ENCODE data around the gene RNF31.

The RNF31 gene

DNA sequence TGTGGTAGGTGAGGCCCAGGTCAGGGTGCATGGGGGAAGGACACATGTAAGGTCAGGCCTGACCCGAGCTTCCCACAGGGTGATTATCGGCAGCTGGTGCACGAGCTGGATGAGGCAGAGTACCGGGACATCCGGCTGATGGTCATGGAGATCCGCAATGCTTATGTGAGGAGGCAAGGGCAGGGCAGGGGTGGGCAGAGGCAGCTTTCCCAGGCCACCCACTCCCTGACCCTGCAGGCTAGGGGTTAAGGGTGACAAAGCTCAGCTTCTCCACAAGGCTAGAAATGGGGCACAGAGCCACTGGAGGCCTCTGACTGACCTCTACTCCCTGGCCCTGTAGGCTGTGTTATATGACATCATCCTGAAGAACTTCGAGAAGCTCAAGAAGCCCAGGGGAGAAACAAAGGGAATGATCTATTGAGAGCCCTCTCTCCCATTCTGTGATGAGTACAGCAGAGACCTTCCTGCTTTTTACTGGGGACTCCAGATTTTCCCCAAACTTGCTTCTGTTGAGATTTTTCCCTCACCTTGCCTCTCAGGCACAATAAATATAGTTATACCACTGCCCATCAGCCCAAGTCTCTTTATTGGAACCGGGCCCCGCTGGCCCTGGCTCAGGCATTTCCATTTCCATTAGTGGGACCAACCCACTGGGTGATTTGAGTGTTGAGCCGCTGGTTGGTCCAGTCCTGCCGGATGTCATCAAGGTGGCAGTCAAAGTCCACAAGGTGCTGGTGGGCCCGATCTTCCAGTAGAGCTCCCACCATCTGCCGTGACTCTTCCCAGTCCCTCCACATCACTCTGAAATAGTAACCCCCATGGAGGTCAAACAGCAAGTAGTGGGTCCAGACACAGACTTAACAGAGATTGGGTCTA lies 8.7 kb upstream of the RNF31 start:
- no peak for DNase-seq

DNA sequence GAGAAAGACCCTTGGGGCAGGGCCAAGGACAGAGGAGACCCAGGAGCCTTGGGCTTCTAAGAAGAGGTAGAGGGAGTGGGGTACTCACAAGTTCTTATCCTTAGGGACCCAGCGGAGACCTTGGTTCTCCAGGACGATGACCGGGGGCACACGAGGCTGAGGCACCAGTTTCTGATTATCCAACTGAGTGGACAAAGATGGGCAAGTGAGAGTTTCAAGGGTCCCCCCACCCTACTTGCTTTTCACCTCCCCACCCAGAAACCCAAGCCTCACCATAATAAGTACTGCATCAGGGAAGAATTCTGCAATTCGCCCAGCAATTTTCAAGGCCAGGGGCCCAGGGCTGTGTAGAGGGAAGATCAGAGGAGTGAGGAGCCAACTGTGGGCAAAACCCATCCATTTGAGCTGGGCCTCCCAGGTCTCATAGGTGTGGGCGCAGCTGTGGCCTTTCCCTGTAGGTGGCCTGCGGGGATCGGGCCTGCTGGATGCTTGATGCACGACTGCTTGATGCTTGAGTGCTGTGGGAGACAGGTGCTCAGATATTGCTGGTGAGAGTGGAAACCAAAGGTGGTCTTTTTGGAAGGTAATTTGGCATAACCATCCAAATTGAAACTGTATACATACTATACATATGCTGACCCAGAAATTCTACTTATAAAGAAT lies 7.9 kb upstream of the RNF31 start:
- DNase-seq = no peak

DNA sequence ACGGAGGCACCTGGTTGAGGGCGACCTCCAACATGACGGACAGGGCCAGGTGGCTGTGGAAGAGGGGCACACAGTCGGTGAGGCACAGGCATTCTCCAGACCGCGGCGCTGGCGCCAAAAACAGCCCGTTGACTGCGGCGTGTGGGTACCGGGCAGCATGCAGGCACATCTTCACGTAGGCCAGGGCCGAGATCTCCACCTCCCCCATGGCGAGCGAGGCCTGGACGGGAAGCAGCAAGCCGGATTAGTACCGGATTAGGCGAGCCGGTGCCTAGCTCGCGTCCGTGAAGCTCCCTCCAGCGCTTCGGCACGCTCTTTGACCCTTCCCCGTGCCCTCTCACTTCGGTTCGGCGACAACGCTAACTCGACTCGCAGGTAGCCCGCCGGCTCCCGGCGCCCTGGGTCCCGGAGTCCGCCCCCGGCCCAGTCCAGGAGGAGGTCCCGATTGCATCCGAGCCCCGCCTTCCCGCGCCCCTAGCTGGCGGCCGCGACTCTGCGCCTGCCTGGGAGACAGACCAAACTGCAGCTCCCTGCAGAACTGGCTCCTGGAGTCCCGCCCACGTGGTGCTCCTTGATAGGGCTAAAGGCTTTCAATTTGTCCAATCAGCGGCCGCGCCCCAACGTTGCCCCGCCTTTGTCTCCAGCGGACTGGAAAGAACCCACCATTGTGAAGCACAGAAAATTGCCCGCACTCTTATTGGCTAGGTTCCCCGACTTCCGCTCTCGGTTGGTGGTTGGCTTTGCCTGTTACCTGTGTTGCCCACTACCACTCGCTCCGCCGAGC lies 6.0 kb upstream of the RNF31 start, which contains the start of gene EMC9:
TSS of gene EMC9 (minus strand) at position 495 of the 784 bp plus-strand sequence. CDS start at position 208, 287 bp downstream.
- DNase-seq = peak; percentile 99

DNA sequence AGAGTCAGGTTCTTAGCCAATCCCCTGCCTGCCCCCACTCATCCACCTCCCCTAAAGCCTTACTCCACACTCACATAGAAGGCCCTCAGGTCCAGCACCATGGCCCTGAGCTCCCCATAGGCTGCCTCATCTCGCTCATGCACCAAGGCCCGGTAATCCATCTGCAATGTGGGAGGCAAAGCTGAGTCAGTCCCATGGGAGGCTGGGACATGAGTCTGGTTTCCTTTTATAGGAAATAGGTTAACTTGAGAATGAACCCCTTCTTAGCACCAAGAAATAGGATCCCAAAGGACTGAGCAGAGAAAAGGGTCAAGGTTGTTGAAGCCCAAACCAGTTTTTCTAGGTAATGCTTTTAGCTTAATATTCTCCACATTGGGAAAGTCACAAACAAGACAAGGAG lies 3.8 kb upstream of the RNF31 start:
- no peak for DNase-seq

DNA sequence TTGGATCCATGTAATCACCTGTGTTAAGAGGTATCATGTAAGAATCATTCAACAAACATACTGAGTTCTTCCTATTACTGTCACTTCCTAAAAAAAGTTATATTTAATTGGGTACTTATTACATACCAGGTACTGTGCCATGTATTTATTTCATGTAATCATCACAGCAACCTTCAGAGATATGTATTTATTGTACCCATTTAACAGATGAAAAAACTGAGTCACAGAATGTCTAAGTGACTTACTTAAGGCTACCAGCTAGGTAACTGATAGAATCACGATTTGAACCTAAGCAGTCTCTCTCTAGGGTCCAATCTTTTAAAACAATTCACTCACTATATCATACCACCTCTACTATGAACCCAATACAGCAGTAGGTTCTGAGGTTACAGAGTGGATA lies 2.8 kb upstream of the RNF31 start:
- no peak for DNase-seq

DNA sequence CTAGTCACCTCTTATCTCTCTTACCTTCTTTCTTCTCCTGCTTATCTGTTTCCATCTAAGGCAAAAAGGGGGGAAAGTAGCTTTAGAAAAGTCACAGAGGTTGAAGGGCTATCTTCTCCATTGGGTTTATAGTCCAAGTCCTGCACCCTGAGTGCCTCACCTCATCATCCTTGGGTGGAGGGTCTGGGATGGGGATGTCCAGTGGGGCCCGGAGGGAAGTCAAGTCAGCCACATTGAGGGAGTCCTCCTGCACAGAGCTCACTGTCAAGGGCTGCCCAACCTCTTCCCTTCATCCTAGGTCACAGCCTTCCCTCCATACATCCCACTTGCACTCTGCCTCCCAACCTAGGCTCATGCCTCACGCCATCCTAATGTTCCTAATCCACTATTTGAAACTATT lies 2.1 kb upstream of the RNF31 start:
- no peak for DNase-seq

DNA sequence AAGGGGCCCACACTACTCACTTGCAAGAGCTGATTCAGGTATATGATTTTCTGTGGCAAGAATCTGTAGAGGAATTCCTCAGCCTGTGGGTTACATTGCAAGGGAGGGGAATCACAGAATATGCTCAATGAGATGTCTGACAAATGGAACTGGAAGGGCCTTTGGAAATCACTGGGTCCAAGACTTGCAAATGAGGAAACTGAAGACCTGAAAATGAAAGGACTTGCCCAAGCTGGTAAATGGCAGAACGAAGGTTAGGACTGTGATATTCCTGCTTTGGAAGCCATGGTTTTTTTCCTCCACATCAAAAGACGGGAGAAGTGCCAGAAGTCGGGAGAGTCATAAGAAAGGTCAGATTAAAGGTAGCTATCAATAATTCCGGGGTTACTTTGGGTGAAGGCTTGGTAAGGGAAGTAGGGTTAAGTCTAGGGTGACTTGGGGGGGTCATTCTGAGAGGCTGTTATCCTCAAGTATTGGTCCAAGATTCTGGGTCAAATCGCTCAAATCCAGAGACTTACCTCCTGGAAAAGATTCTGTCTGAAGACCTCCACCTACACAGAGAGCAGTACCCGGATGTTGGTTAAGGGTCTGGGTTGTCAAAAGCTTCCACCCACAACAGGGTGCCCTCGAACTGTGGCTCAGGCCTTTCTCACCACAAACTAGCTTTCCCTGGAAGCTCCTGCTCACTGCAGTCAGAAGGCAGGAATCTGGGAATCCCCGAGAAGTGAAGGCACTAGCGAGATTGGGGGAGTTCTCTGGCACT lies 1.4 kb upstream of the RNF31 start:
- DNase-seq = no peak

DNA sequence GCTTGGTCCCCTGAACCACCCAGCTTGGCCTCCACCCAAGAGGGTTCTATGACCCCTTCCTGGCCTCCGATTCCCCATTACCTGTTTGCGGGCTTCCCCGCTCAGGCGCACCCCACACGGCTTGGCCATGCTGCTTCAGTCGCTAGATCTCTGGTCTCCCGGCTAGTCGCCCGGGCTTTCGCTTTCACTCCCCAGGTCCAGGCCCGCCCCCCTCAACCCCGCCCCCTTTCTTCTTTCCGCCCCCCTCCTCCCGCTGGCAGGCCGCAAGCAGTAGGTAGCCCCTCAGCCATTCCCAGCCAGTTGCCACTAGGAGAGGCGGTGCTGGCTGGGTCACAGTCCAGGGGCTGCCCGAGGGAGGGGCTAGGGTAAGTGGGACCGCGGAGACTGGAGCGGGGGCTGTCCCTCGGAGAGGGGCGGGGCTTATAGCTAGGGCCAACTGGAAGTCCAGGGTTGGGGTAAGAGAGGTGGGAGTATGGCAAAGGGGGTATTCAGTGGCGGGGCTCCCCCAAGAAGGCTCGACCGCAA lies 783 bp upstream of the RNF31 start, which contains the start of gene PSME2:
TSS of gene PSME2 (minus strand) at position 158 of the 525 bp plus-strand sequence. CDS start at position 129, 29 bp downstream.
- DNase-seq = peak; percentile 98

DNA sequence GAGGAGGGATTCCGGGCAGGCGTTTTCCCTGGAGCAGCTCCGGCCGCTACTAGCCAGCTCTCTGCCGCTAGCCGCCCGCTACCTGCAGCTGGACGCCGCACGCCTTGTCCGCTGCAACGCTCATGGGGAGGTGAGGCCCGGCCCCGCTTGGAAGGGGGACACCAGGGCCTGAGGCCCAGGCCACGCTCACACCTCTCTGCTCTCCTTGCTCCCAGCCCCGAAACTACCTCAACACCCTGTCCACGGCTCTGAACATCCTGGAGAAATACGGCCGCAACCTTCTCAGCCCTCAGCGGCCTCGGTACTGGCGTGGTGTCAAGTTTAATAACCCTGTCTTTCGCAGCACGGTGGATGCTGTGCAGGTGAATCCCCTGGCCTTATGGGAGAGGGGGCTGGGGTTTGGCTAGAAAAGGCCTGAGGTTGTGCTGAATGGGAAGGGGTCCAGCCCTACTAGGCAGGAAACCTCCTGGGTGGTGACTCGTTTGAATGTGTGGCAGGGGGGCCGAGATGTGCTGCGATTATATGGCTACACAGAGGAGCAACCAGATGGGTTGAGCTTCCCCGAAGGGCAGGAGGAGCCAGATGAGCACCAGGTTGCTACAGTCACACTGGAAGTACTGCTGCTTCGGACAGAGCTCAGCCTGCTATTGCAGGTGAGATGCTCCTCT lies 597 bp downstream of the RNF31 start:
- no peak for DNase-seq

DNA sequence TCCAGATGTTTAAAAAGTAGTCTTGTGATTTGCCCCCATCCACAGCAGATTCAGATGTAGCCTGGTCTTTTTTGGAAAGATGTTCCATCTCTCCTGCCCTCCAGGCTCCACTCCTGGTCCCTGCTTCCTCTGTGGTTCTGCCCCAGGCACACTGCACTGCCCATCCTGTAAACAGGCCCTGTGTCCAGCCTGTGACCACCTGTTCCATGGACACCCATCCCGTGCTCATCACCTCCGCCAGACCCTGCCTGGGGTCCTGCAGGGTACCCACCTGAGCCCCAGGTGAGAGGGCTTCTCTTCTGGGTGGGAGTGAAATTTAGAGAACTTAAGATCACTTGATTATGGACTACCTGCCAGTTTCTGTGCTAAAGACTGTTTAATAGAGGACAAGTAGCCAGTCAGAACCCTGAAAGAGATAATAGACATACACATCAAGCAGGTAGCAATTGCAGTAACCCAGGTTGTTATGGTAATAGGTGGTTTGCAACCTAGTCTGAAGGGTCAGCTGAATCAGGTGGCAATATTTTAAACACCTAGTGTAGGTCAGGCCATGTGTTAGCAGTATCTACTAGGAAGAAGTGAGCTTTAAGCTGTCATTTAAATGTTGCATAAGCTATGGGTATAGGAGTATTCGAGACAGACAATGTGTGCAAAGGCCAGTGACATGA lies 2.1 kb downstream of the RNF31 start:
- DNase-seq = no peak

DNA sequence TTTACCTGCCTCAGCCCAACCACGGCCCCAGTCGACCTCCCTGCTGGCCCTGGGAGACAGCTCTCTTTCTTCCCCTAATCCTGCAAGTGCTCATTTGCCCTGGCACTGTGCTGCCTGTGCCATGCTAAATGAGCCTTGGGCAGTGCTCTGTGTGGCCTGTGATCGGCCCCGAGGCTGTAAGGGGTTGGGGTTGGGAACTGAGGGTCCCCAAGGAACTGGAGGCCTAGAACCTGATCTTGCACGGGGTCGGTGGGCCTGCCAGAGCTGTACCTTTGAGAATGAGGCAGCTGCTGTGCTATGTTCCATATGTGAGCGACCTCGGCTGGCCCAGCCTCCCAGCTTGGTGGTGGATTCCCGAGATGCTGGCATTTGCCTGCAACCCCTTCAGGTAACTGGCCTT lies 2.8 kb downstream of the RNF31 start:
- no peak for DNase-seq

DNA sequence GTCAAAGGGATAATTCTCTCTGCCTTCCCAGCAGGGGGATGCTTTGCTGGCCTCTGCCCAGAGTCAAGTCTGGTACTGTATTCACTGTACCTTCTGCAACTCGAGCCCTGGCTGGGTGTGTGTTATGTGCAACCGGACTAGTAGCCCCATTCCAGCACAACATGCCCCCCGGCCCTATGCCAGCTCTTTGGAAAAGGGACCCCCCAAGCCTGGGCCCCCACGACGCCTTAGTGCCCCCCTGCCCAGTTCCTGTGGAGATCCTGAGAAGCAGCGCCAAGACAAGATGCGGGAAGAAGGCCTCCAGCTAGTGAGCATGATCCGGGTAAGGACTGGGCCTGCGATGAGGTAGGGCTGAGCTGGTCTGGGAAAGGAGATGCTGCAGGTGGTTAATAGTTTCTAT lies 3.3 kb downstream of the RNF31 start:
- no peak for DNase-seq

DNA sequence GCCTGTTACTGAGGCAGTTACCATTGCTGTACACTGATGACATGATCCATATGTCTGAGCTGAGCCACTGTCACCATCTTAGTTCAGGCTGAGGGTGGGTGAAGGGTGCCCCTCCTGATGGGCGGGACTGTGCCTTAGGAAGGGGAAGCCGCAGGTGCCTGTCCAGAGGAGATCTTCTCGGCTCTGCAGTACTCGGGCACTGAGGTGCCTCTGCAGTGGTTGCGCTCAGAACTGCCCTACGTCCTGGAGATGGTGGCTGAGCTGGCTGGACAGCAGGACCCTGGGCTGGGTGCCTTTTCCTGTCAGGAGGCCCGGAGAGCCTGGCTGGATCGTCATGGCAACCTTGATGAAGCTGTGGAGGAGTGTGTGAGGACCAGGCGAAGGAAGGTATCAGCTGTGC lies 3.7 kb downstream of the RNF31 start:
- DNase-seq = no peak

DNA sequence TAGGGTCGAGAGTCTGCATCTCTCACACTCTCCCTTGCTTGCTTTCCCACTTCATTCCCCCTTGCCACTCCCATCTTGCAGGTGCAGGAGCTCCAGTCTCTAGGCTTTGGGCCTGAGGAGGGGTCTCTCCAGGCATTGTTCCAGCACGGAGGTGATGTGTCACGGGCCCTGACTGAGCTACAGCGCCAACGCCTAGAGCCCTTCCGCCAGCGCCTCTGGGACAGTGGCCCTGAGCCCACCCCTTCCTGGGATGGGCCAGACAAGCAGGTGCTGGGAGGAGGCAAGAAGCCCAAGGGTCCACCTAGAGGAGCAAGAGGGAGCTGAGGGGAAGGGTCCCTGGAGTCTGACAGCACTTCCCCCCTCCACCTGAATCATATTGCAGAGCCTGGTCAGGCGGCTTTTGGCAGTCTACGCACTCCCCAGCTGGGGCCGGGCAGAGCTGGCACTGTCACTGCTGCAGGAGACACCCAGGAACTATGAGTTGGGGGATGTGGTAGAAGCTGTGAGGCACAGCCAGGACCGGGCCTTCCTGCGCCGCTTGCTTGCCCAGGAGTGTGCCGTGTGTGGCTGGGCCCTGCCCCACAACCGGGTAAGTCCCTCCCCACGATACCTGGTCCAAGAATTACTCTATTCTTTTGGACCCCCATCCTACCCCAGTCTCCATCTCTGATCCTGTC lies 4.2 kb downstream of the RNF31 start:
- DNase-seq = no peak

DNA sequence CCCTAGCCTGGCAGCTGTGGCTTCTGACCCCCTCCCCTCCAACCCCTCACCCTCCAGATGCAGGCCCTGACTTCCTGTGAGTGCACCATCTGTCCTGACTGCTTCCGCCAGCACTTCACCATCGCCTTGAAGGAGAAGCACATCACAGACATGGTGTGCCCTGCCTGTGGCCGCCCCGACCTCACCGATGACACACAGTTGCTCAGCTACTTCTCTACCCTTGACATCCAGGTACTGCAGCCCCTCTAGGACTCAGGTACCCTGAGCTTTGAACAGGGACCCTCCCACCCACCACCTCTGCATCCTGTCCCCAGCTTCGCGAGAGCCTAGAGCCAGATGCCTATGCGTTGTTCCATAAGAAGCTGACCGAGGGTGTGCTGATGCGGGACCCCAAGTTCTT lies 7.8 kb downstream of the RNF31 start:
- no peak for DNase-seq

DNA sequence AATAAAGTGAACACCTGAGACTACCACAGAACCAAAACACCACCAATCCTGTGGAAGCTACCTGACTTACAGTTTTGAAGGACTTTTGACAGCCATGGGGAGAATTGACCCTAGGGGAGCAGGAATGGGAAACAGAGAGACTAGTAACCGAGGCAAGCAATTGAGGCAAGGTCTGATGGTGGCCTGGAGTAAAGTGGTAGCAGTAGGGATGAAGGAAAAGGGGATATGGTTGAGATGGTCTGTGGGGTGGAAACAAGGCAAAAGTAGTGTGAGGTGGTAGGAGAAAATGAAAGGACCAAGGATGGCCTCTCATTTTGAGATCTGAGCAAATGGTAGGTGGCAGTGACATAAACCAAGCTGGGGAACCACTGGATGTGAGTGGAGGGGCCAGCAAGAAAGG lies 9.5 kb downstream of the RNF31 start:
- DNase-seq = no peak

DNA sequence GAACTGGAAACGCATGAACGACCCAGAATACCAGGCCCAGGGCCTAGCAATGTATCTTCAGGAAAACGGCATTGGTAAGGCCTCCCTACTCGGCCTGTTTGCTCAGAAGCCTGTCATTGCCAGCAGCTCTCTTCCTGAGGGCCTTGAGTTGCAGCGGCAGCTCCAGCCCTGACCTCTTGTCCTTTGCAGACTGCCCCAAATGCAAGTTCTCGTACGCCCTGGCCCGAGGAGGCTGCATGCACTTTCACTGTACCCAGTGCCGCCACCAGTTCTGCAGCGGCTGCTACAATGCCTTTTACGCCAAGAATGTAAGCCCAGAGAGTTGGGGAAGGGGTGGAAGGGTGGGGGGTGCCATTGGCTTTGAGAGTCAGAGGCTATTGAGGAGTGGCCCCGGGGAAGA lies 10.0 kb downstream of the RNF31 start:
- DNase-seq = no peak

DNA sequence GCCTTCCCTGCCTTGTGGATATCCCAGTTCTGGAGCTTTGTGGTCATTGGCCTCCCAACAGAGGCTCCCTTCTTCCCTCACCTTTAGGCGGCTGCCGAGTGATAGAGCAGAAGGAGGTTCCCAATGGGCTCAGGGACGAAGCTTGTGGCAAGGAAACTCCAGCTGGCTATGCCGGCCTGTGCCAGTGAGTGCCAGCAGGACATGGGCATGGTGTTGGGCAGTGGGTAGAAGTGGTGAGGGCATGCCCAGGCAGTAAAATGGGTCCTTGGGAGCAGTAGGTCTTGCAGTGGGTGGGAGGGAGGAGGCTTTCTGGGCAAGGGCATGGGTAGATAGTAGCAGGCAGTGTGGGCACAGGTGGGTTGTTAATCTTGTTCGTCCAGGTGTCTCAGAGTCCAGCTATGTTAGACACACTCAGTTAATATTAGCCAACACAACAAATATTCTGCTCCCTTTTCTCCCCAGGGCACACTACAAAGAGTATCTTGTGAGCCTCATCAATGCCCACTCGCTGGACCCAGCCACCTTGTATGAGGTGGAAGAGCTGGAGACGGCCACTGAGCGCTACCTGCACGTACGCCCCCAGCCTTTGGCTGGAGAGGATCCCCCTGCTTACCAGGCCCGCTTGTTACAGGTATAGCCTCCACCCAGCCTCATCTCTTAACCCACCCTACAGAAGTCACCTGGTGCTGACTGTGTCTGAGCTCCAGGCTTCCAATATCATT lies 12.6 kb downstream of the RNF31 start:
- DNase-seq = no peak

DNA sequence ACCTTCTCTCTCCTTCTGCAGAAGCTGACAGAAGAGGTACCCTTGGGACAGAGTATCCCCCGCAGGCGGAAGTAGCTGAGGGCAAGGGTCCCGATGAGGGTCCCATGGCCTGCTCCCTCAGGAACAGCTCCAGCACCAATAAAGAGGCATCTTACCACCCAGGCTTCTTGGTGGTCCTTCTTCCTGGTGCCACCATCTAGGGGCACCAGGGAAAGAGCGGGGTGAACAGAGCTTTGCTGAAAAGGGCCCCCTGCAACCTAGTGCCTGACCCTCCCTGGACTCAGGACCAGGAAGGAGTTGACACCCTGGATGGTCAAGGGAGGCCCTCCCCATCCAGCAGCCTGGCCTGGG lies 13.2 kb downstream of the RNF31 start:
- DNase-seq = no peak
